NCI-H748 (cell line): ENCODE data around the gene LRRC8E.

Experiments used
- DNase-seq: peaks from one replicate; lab custom pipeline; 2025; ENCODE audit not compliant: unreplicated experiment; lab: John Stamatoyannopoulos, UW

The LRRC8E gene

DNA sequence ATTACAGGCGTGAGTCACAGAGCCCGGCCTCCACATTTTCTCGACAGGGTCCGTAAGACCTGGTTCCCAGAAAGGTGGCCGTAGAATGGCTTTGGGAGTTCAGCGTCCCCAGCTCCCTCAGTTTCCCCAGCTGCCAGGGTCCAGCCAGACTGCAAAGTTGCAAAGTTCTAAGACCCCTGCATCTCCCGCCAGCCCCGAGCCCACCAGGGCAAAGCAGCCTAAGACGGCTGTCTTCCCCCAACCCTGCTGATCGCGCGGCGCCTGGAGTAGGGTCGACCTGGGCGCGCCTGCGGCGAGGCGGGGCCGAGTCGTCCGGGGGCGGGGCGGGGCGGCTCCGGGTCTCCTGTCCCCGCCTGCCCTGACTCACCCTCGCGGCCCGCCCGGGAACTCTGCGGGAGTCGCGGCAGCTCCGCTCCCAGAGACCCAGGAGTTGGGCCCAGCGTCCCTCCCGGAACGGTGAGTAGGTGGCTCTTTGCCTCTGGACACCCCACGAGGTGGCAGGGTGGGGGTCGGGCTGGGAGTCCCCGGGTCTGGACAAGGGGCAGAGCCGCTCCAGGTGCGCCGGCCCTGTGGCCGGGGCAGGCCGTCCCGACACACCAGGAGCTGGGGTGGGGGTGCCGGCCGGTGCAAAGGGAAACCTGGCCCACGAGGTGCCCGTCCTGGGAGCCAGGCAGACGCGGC lies at the start of gene LRRC8E:
Gene LRRC8E (plus strand): TSS at position 366 of the 681 bp plus-strand sequence. CDS start 7,094 bp downstream, outside the sequence.
- DNase-seq: peak; percentile 36

DNA sequence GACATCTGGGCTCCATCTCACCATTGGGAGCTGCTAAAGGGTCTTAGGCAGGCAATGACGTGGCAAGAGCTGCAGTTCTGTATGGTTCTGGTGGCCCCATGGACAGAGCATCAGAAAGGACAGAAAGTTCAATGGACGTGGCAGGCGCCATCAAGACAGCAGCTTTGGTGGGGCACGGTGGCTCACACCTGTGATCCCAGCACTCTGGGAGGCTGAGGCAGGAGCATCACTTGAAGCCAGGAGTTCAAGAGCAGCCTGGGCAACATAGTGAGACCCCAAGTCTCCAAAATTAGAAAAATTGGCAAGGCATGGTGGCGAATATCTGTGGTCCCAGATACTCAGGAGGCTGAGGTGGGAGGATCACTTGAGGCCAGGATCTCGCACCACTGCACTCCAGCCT lies 48.8 kb upstream of the LRRC8E start:
- no peak for DNase-seq

DNA sequence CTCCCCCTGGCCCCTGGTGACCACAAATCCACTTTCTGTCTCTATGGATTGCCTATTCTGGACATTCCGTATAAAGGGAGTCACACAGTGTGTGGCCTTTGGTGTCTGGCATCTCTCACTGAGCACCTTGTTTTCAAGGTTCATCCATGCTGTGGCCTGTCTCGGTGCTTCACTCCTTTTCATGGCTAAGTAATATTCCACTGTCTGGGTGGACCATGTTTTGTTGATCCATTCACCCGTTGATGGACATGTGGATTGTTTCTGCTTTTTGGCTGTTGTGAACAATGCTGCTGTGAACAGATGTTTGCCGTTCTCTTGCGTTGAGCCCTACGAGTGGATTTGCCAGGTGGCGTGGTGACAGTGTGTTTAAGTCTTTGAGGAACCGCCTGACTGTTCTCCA lies 47.7 kb upstream of the LRRC8E start:
- no peak for DNase-seq

DNA sequence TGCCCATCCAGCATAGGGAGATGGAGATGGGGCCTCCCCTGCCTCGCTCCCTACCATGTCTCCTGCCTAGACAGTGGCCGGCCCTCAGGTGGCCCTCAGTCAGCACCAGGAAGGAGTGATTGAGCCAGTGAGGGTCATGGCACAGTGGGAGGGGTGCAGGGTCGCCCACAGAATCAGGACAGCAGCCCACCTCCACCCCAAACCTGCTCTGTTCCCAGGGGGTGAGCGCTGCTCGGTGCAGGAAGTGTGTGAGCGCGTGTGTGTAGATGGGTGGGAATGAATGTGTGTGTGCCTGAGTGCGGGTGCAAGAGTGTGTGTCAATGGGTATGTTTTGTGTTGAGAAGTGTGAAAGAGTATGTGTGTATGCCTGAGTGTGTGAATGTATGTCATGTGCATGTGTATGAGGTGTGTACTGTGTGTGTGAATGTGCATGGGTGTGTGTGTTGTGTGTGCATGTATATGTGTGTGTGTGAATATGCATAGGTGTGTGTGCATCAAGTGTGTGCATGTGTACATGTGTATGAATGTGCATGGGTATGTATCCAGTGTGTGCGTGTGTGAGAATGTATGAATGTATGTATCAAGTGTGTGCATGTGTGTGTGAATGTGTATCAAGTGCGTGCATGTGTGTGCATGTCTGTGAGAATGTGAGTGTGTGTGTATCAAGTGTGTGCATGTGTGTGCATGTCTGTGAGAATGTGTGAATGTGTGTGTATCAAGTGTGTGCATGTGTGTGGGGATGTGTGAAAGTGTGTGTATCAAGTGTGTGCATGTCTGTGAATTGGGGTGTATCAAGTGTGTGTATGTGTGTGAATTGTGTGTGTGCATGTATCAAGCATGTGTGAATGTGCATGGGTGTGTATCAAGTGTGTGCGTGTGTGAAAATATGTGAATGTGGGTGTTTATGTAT lies 46.3 kb upstream of the LRRC8E start:
- no peak for DNase-seq

DNA sequence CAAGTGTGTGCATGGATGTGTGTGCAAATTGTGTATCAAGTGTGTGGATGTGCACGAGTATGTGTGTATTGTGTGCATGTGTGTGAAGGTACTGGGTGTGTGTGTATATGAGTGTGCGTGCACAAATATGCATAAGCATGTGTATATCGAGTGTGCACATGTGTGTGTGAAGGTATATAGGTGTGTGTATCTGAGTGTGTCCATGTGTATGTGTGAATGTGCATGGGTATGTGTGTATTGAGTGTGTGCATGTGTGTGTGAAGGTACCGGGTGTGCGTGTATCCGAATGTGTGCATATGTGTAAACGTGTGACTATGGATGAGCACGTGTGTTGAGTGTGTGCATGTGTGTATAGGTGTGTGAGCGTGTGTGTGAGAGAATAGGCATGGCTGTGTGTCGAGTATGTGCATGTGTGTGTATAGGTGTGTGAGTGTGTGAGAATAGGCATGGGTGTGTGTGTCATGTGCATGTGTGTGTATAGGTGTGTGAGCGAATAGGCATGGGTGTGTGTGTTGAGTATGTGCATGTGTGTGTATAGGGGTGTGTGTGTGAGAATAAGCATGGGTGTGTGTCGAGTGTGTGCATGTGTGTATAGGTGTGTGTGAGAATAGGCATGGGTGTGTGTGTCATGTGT lies 45.5 kb upstream of the LRRC8E start:
- DNase-seq: no peak

DNA sequence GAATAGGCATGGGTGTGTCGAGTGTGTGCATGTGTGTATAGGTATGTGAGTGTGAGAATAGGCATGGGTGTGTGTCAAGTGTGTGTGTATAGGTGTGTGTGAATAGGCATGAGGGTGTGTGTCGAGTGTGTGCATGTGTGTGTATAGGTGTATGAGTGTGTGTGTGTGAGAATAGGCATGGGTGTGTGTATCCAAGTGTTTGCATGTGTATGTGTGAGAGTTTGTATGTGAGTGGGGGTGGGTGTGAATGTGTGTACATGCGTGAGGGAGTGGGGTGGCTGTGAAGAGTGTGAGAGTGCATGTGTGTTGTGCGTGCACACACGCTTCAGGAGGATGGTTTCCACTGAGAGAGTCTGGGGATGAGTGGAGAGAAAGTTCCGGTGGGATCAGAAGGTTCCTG lies 44.8 kb upstream of the LRRC8E start:
- no peak for DNase-seq

DNA sequence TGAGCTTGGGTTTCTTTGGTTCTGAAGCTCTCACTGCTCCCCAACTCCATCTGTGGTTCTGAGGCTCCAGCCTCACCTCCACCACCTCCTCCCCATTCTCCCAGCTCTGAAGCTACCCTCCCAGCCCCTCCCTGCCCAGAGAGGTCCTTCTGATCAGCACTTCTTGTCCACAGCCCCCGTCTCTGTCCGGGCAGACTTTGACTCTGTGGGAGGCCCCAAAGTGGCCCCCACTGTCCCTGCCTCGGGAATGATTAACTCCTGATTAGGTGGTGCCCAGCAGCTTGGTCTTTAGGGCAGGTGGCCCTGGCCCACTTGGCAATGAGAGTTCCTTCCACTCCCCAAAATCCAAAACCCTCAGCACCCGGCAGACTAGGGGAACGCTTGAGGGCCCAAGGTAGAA lies 43.9 kb upstream of the LRRC8E start:
- no peak for DNase-seq

DNA sequence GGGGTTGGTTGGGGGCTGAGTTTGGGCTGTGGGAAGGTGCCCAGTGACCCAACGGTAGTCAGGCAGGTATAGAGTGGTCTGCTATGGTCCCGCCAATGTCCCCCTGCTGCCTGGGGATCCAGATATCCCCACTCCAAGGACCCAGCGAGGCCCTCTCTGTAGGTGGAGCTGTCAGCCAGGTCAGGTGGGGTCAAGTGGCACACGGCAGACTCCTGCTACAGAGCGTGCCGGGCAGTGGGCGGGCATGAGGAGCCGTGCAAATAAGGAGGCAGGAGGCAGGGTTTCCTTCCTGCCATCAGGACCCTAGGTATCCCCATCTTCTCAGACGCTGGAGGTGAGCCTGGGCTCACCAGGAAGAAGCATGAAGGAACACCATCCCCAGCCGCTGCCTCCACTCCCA lies 43.4 kb upstream of the LRRC8E start:
- no peak for DNase-seq

DNA sequence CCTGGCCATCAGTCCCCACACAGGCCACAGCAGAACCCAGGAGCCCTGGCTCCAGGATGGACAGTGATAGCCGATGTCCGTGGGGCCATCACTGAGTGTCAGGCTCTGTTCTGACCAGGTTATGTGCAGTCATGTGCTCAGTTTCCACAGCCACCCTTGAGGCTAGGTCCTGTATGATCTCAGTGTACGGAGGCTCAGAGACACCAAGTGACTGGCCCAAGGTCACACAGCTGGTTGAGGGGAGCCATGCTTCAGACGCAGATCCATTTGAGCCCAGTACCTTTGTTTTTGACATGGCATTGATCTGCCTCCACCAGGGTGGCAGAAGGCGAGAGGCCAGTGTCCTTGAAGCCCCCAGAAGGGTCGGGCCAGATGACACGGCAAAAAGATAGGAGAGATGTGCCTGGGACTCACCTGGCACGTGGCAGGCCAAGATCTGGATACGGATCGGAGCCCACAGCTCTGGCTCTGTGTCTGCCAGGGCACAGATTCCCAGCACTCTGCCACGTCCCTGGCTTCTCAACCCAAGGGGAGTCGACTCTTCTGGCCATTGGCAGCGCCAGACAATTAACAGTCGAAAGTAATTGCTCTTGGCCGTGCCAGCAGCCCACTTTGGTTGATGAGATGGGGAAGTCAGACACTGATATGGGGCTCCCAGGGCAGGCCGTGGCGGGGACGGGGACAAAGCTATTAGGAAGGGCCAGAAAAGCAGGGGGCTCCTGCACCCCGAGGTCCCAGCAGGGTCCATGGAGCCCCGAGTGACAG lies 42.7 kb upstream of the LRRC8E start:
- DNase-seq: no peak

DNA sequence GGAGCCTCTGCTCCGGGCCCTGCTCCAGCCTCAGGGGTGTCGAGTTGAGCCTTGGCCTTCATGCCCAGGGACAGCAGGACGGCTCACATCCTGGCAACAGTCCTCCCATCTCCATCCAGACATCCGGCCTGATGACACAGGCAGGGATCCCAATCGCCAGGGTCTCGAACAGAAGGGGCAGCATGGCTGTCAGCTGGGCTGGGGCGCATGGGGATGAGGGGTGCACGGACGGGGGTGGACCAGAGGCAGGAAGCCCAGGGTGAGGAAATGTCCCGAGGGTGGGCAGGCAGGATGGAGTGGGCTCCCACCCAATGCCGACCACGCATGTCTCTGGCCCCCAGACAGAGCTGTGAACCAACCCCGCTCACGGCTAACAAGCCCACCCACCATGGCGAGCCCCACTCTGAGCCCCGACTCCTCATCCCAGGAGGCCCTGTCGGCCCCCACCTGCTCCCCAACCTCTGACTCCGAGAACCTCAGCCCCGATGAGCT lies 42.1 kb upstream of the LRRC8E start:
- DNase-seq: no peak

DNA sequence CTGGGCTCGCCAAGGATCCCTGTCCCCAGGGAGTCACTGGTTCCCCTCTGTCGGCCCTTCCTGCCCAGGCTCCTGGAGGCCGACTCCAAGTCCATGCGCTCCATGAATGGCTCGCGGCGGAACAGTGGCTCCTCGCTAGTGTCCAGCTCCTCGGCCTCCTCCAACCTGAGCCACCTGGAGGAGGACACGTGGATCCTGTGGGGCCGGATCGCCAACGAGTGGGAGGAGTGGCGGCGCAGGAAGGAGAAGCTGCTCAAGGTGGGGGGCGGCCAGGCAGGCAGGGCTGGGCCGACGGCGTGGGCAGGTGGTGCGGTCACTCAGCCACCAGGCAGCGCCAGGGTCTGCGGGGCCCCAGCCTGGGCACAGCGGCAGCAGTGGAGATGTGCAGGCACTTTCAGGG lies 40.6 kb upstream of the LRRC8E start:
- no peak for DNase-seq

DNA sequence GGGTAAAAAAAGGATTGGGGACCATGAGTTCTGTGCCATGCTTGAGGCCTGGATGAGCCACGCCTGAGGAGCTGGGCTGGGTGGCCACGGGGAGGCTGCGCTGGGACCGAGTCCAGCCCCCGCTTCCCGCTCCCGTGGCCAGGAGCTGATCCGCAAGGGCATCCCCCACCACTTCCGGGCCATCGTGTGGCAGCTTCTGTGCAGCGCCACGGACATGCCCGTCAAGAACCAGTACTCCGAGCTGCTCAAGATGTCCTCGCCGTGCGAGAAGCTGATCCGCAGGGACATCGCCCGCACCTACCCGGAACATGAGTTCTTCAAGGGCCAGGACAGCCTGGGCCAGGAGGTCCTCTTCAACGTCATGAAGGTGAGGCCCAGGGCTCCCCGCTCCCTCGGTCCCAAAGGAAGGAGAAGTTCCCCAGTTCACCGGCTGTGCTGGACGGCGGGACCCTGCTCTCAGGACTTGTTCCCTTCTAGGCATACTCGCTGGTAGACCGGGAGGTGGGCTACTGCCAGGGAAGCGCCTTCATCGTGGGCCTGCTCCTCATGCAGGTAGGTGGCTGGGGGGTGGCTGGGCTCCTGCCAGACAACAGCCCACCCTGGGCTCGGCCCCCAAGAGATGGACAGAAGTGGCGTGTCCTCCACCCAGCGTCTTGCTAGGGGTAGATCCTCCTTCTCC lies 39.4 kb upstream of the LRRC8E start:
- DNase-seq: no peak

DNA sequence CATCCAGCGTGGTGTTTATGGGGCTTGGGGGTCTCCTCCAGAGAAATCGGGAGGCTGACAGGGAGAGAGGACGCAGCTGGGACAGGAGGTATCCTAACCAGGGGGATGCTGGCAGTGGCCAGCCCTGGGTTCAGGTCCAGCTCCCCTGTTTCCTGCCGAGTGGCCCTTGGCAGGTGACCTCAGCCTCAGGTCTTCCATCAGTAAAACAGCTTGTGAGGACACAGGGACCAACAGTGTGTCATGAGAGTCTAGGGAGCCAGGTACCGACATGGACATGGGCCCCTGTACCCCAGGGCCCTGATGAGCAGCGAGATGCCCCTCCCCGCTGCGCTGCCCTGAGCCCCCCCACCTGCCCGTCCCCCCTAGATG lies 38.7 kb upstream of the LRRC8E start:
- no peak for DNase-seq

DNA sequence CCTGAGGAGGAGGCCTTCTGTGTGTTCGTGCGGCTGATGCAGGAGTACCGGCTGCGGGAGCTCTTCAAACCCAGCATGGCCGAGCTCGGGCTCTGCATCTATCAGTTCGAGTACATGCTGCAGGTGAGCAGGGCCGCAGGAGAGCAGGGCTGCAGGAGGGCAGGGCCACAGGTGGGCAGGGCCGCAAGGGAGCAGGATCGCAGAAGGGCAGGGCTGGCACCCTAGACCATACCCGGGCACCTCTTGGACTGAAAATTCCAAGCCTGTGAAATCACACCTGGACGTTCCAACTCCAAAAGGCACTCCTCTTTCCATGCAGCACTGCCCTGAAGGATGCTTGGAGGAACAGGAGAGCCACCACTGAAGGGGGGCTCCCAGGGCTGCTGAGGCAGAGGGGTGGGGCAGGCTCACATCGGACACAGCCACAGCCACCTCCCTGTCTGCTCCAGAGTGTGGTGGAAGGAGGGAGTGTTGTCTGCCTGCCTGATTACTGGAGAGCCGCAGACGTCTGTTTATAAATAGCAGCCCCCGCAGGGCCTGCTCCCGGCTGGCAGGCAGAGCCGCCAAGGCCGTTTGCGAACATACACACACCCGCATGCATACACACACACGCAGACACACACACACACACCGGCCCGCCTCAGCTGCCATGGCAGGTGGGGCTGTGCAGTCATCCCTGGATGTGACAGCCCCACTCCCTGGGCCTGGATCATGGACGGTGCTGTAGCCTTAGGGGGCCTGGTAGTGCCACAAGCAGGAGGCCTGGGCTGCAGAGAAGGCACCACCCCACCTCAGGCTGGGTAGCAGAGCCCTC lies 38.1 kb upstream of the LRRC8E start:
- DNase-seq: no peak

DNA sequence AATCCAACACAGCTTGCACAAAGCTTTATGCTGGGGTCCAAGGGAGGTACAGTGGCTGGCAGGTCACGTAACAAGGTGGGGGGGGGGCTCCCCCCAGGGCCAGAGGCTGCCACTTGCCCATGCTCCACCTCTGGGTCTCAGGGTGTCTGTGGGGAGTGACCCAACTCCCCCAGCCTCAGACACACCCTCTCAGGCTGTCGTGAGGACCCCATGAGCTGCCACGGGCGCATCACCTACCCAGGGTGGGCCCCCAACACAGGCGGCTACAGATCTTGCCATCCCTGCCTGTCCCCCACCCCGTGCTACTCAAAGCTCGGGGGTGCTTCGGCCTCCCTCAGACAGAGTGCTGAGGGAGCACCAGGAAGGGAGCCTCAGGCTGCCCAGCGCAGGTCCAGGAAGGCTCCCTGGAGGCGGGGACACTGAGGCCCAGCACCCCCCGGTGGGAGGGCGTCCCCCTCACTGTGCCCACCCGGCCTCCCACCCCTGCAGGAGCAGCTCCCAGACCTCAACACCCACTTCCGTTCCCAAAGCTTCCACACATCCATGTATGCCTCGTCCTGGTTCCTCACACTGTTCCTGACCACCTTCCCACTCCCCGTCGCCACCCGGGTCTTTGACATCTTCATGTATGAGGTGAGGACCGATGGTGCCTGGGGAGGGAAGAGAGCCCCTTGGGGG lies 37.2 kb upstream of the LRRC8E start:
- no peak for DNase-seq

DNA sequence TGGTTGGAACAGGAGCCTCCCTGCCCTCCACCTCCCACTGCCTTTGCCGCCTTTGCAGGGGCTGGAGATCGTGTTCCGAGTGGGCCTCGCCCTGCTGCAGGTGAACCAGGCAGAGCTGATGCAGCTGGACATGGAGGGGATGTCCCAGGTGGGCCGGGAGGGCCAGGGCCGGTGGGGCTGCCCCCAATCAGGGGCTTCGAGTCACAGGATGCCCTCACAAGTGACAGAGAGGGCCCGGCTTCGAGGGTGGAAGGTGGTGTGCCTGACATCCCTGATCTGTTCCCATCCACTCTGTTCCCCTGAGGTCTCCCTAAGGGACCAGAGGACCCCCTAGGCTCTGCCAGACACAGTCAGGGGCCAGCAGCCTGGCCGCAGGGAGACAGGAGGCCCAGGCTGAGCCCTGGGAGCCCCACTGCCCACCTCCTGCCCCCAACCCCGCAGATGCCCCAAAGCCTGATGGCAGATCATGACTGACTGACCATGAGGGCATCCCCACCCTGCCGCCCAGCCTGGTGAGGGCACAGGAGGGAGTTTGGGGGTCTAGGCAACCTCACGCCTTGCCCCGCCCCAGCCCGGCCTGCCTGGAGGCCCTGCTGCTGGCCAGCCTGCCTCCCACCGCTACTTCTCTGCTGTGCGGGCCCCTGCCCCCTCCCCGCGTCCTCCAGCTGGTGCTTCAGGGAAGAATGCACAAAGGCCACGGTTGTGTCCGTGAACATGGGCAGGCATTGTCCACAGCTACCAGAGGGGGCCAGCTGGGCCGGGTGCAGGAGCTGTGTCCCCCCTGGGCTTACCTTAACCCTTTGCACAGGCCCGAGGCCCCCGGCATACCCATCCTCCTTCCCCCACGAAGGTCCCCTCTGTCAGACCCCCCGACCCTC lies 36.4 kb upstream of the LRRC8E start:
- no peak for DNase-seq

DNA sequence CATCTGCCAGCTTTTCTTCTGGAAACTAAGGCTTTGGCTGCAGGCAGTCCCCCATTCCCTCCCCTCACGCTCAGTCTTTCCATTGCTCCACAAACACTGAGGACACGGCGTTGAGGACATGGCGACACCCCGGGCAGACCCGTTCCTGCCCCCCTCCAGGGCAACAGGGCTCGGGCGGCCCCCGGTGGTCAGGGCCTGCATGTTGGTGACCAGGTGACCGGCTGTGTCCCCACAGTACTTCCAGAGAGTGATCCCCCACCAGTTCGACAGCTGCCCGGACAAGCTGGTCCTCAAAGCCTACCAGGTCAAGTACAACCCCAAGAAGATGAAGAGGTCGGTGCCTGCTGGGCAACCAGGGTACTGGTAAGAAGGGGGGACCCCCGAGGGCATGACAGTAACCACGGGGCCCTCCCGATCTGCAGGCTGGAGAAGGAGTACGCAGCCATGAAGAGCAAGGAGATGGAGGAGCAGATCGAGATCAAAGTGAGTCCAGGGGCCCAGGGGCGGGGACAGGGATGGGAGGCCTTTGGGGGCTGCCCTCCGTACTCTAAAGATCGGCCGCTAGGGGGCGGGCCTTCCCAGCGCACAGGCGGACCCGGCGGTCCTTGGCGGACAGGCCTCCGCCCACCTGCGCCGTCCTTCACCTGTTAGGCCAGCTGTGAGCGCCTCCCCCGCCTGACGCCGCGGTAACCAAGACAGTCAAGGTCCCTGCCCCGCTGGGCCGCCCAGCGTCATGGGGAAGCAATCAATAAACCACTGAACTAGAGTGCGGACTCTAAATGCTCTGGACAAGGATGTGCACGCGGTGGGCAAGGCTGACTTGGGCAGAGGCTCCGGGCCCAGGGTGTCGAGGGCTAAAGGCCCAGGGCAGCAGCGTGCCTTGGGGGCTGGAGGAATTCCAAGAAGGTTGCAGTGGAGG lies 35.2 kb upstream of the LRRC8E start:
- DNase-seq: peak; percentile 92
